ENCODE results near the gene ADRB1.

DNA sequence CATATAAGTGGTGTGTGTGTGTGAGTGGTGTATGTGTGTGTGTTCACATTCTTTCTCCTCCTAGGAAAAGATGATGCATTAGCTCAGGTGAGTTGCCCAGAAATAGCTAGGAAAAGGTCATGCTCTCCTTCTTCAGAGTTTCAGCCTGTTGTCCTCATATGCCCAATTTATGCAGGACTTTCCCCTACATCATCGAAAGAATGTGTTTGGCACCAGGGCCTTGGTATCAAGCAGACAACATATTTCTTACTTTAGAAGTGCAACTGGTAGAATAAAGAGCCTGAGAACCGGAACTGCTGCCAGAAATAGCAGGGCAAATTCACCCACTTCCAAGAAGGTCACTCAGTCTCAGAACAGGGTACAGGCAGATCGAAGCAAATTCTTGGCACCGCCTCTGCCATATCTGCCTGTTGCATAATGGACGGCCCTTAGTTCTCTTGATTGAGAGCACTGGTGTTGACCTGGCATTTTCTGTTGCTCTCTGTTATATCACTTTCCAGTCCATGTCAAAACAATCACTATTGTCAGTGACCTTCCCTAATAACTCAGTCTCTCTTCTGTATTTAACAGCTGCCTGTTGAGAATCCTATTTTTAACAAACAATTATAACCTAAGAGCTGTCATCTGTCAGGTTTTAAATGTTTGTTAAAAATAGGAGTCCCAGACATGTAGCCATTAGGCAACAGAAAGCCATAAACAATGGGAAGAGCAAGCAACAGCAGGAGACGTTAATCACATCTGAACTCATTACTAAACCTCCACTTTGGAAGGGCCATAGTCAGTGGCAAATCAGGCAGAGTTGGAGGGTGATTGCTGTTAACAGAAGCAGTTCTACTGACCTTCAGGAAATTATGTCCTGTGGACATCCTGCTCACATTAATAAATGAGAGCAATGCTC, 20.7 kb downstream of the ADRB1 start:
- TF ChIP-seq MAZ (IDR thresholded peaks at IDR 0.05; ENCODE audit: borderline replicate concordance, low read depth, low read length) (no peak), RFX5 (IDR thresholded peaks at IDR 0.05; ENCODE audit: low read depth, low read length) (no peak), FOS (IDR thresholded peaks at IDR 0.05; ENCODE audit: low read depth, low read length) (no peak), POLR2A (IDR thresholded peaks at IDR 0.05; ENCODE audit: low read depth, low read length) (no peak), SMC3 (IDR thresholded peaks at IDR 0.05; ENCODE audit: low read depth, low read length) (no peak), RAD21 (IDR thresholded peaks at IDR 0.05; ENCODE audit: low read length) (no peak)
- TF ChIP-seq, protein P1, sequence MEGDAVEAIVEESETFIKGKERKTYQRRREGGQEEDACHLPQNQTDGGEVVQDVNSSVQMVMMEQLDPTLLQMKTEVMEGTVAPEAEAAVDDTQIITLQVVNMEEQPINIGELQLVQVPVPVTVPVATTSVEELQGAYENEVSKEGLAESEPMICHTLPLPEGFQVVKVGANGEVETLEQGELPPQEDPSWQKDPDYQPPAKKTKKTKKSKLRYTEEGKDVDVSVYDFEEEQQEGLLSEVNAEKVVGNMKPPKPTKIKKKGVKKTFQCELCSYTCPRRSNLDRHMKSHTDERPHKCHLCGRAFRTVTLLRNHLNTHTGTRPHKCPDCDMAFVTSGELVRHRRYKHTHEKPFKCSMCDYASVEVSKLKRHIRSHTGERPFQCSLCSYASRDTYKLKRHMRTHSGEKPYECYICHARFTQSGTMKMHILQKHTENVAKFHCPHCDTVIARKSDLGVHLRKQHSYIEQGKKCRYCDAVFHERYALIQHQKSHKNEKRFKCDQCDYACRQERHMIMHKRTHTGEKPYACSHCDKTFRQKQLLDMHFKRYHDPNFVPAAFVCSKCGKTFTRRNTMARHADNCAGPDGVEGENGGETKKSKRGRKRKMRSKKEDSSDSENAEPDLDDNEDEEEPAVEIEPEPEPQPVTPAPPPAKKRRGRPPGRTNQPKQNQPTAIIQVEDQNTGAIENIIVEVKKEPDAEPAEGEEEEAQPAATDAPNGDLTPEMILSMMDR (conservative IDR thresholded peaks at IDR 0.05; ENCODE audit: low read depth, low read length), result no peak
